Esophagus muscularis mucosa (tissue), 4 donors: ENCODE data around the gene HSPB9. TPM values are rescaled to one million over a fixed set of nuclear protein-coding genes. Genes with fewer than 3 reads are reported as not detected.
A peak's percentile ranks its signal among the peaks of the same experiment; 100 is the strongest.

Experiments used
- DNase-seq: peaks from one replicate; pipeline ENCODE4 v3.0.0-alpha.2; 2017; ENCODE audit errors: extremely low spot score
- H3K27ac ChIP-seq, 4 donors: fragments of 200-600 bp; sonication (generic); replicated peaks in 1 of 4; 1 replicate in 3 of 4; 2 replicates in 1 of 4; pipeline ENCODE4 v1.5.1; 2016 to 2019; ENCODE audit warnings: mild to moderate bottlenecking in 1 of 4
- H3K27me3 ChIP-seq, 4 donors: fragments of 200-600 bp; sonication (generic); one replicate each; pipeline versions ENCODE4 v1.5.1 to v1.6.0; 2016 to 2019
- H3K36me3 ChIP-seq, 4 donors: fragments of 200-600 bp; sonication (generic); one replicate each; pipeline ENCODE4 v1.5.1; 2016 to 2019
- H3K4me1 ChIP-seq, 4 donors: fragments of 200-600 bp; sonication (generic); one replicate each; pipeline ENCODE4 v1.5.1; 2016 to 2019
- H3K4me3 ChIP-seq, 4 donors: fragments of 200-600 bp; sonication (generic); 1 replicate in 2 of 4; 2 replicates in 2 of 4; pipeline ENCODE4 v1.5.1; 2016 to 2019; ENCODE audit warnings: mild to moderate bottlenecking in 4 of 4, moderate library complexity in 1 of 4
- H3K9me3 ChIP-seq, 4 donors: fragments of 200-600 bp; sonication (generic); 1 replicate in 3 of 4; 2 replicates in 1 of 4; pipeline ENCODE4 v1.5.1; 2016 to 2019
- EP300 ChIP-seq: sonication (generic); formaldehyde crosslinking; IDR thresholded peaks from one replicate; pipeline ENCODE4 v1.6.1; 2017; ENCODE audit warnings: antibody characterized with exemption
- POLR2A ChIP-seq: fragments of 450-650 bp; IDR thresholded peaks from one replicate; pipeline ENCODE4 v1.6.1; 2017; ENCODE audit warnings: antibody characterized with exemption, moderate library complexity, mild to moderate bottlenecking, low read depth
- POLR2AphosphoS5 ChIP-seq, 2 donors: sonication (generic); formaldehyde crosslinking; IDR thresholded peaks; one replicate each; pipeline ENCODE4 v1.6.1; 2017; ENCODE audit warnings: antibody characterized with exemption in 2 of 2
- WGBS: methylation state at CpG from one replicate; pipeline ENCODE4 v1.1.5; 2018; 5-methylcytosine and 5-hydroxymethylcytosine counted together
- intact Hi-C: fragments of 100-400 bp; cut with DNase I; formaldehyde crosslinking; loops from one replicate; pipeline ENCODE4 v1.15.1; 2023
- total RNA-seq, 4 donors: library from RNA; depleted of rRNA; stranded (reverse); fragments of >200 nt; gene quantifications; one replicate each; pipeline versions ENCODE4 v1.1.0 to v1.2.1, GENCODE V29; 2016
- TF ChIP-seq, protein P1 (sequence below), 3 experiments: fragments of 200-600 bp in 2 of 3; fragments of 450-650 bp in 1 of 3; sonication (generic) in 2 of 3; IDR thresholded peaks; one replicate each; pipeline ENCODE4 v1.5.1; 2017 to 2019; ENCODE audit warnings: antibody characterized with exemption in 3 of 3, mild to moderate bottlenecking in 2 of 3, moderate library complexity in 1 of 3

HSPB9 gene
- total RNA-seq, 4 donors from 2014 or later, result 0.26 to 0.42 TPM; not detected in 2

DNA sequence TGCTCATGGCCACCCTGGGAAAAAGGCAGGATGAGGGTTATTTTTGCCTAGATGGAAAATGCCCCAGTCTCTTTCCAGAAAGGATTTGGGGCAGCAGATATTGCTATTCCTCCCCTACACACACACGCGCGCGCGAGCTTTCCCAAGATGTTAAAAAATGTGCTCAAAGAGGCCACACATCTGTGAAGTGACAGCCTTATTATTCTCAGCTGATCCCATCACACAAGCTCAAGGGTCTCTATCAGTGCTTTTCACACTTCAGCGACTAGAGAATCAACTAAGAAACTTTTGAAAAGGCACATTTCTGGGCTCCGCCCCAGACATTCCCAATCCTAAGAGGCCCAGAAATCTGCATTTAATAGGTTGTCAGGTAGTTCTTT, 37.9 kb downstream of the HSPB9 start:
- Histone ChIP-seq H3K36me3 (no peaks in the 10 kb centered on the region), H3K27ac (no peak overlapping the region), H3K27me3 (peaks cover 0 to 6% (median 0%) of the 10 kb centered on the region in 4 donors), H3K4me3 (no peak overlapping the region), H3K4me1 (peaks cover 0 to 4% (median 3%) of the 10 kb centered on the region in 4 donors), H3K9me3 (no peaks in the 10 kb centered on the region)
- TF ChIP-seq, protein P1, sequence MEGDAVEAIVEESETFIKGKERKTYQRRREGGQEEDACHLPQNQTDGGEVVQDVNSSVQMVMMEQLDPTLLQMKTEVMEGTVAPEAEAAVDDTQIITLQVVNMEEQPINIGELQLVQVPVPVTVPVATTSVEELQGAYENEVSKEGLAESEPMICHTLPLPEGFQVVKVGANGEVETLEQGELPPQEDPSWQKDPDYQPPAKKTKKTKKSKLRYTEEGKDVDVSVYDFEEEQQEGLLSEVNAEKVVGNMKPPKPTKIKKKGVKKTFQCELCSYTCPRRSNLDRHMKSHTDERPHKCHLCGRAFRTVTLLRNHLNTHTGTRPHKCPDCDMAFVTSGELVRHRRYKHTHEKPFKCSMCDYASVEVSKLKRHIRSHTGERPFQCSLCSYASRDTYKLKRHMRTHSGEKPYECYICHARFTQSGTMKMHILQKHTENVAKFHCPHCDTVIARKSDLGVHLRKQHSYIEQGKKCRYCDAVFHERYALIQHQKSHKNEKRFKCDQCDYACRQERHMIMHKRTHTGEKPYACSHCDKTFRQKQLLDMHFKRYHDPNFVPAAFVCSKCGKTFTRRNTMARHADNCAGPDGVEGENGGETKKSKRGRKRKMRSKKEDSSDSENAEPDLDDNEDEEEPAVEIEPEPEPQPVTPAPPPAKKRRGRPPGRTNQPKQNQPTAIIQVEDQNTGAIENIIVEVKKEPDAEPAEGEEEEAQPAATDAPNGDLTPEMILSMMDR (IDR thresholded peaks at IDR 0.05), result no peak
- TF ChIP-seq POLR2AphosphoS5 (IDR thresholded peaks at IDR 0.05), result no peak
- TF ChIP-seq EP300, result no peak
- no peak for TF ChIP-seq POLR2A
- DNase-seq, result no peak
- intact Hi-C loops, result no loop called here
- WGBS, result 83% methylated on average over 7 of the region's 7 CpGs

DNA sequence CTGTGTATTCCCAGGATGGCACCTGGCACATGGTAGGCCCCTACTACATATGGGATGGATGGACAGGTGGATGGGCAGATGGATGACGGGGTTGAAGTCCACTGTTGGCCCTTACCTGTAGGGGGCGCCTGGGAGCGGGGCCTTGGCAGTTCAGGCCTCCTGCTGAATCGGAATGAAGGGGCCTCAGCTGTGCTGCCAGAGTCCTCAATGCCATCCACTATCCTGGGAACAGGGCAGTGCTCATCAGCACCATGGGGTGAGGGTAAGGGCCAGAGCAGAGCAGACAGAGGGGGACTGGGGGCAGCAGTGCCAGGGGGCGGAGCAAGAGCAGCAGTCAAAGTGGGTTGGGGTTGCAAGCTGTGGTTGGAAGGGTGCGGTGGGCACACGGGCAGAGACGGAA, 40.5 kb downstream of the HSPB9 start:
- Histone ChIP-seq H3K36me3 (no peaks in the 10 kb centered on the region), H3K27ac (no peak overlapping the region), H3K4me3 (no peak overlapping the region), H3K4me1 (no peaks in the 10 kb centered on the region), H3K27me3 (peaks cover 0 to 6% (median 0%) of the 10 kb centered on the region in 4 donors), H3K9me3 (no peaks in the 10 kb centered on the region)
- intact Hi-C loops, result no loop called here
- TF ChIP-seq POLR2A, result no peak
- TF ChIP-seq, protein P1 (IDR thresholded peaks at IDR 0.05), result peak in 1 of 3 experiments; percentile 9
- no peak for TF ChIP-seq EP300
- no peak for TF ChIP-seq POLR2AphosphoS5 (IDR thresholded peaks at IDR 0.05)
- WGBS, result 54% methylated on average over 8 of the region's 8 CpGs
- no peak for DNase-seq

DNA sequence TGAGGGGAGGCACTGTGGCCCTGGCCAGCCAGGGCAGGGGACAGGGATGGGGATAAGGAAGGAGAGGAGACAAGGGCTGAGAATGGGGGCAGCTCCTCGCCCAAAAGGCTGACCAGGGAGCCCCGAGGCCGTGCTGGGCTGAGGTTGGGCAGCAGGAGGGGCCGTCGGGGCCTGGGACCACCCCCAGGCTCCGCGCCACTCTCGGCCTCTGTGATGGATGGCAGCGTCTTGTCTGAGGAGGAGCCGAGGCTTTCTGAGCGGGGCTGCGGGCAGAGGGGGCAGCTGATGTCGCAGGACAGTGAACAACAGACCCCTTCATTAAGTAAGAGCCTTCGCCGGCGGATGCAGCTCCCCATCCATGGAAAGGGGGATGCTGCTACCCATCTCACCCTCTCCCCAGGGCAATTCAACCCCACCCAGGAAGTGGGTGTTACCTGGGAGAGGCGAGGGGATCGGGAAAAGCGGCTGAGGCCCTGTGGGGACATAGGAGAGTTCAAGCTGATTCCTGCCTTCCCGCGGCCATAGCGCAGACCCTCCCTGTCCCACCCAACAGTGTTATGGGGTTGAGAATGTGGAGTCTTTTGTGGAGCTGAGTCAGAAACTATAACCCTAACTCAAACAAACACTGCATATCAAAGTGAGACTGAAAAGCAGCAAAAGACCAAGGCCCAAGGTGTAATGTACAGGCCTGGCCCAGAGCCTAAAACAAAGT, 41.2 kb downstream of the HSPB9 start:
- intact Hi-C loops, result no loop called here
- Histone ChIP-seq H3K27me3 (peaks cover 0 to 6% (median 0%) of the 10 kb centered on the region in 4 donors), H3K27ac (no peak overlapping the region), H3K36me3 (no peaks in the 10 kb centered on the region), H3K4me3 (no peak overlapping the region), H3K9me3 (no peaks in the 10 kb centered on the region), H3K4me1 (no peaks in the 10 kb centered on the region)
- TF ChIP-seq POLR2AphosphoS5 (IDR thresholded peaks at IDR 0.05) (no peak), POLR2A (no peak), EP300 (no peak)
- TF ChIP-seq, protein P1 (IDR thresholded peaks at IDR 0.05), result no peak
- 51% methylated on average over 22 of the region's 22 CpGs for WGBS
- no peak for DNase-seq

DNA sequence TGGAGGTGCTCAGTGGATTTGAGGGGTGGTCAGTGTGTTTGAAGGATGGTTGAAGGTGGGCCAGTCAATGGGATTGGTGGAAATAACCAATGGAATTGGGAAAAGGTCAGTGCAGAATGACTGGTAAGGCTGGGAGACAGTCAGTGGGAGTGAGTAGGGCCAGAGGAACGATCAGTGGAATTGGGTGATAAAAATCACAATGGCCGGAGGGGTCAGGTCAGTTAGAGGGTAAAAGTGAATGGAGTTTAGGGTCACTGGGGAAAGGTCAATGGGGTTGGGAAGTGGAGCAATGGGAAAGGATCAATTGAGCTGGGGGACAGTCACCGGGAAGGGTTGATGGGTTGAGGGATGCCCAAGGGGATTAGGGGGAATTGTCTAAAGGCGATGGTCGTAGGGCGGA, 43.1 kb downstream of the HSPB9 start:
- H3K27ac ChIP-seq, result no peak overlapping the region
- H3K4me1 ChIP-seq, result no peaks in the 10 kb centered on the region
- H3K27me3 ChIP-seq, result peaks cover 0 to 6% (median 0%) of the 10 kb centered on the region in 4 donors
- DNase-seq, result no peak
- H3K4me3 ChIP-seq, result no peak overlapping the region
- H3K36me3 ChIP-seq, result no peaks in the 10 kb centered on the region
- intact Hi-C loops, result no loop called here
- WGBS, result 84% methylated on average over 6 of the region's 6 CpGs
- no peaks in the 10 kb centered on the region for H3K9me3 ChIP-seq
- TF ChIP-seq POLR2A (no peak), POLR2AphosphoS5 (IDR thresholded peaks at IDR 0.05) (no peak), EP300 (no peak)
- TF ChIP-seq, protein P1 (IDR thresholded peaks at IDR 0.05), result no peak
